ENCODE results near the gene MKLN1. TPM values are rescaled to one million over a fixed set of nuclear protein-coding genes. Genes with fewer than 3 reads are reported as not detected.
A peak's percentile ranks its signal among the peaks of the same experiment; 100 is the strongest.

Gene MKLN1
- total RNA-seq, 2 donors from 2014 or later = 25.1 to 29.3 TPM

DNA sequence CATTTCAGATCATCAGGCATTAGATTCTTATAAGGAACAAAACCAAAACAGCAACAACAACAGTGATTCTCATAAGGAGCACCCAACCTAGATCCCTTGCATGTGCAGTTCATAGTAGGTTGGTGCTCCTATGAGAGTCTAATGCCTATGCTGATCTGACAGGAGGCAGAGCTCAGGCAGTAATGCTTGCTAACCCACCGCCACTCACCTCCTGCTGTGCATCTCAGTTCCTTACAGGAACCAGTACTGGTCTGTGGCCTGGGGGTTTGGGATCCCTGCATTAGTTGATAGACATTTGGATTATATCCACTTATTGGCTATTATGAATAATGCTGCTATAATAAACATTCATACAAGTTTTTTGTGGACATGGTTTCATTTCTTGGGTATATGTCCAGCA, 14.0 kb downstream of the MKLN1 start:
- TF ChIP-seq POLR2A (IDR thresholded peaks at IDR 0.05) = no peak
- TF ChIP-seq, protein P1, sequence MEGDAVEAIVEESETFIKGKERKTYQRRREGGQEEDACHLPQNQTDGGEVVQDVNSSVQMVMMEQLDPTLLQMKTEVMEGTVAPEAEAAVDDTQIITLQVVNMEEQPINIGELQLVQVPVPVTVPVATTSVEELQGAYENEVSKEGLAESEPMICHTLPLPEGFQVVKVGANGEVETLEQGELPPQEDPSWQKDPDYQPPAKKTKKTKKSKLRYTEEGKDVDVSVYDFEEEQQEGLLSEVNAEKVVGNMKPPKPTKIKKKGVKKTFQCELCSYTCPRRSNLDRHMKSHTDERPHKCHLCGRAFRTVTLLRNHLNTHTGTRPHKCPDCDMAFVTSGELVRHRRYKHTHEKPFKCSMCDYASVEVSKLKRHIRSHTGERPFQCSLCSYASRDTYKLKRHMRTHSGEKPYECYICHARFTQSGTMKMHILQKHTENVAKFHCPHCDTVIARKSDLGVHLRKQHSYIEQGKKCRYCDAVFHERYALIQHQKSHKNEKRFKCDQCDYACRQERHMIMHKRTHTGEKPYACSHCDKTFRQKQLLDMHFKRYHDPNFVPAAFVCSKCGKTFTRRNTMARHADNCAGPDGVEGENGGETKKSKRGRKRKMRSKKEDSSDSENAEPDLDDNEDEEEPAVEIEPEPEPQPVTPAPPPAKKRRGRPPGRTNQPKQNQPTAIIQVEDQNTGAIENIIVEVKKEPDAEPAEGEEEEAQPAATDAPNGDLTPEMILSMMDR (IDR thresholded peaks at IDR 0.05) = no peak
- no peak overlapping the region for H3K27ac ChIP-seq
- H3K9me3 ChIP-seq = no peaks in the 10 kb centered on the region
- peaks cover 3% of the 10 kb centered on the region for H3K4me1 ChIP-seq
- DNase-seq (no peak), ATAC-seq (no peak)
- intact Hi-C loops (cut with DNase I) = no loop called here
- H3K36me3 ChIP-seq (replicated peaks in 1 of 2; ENCODE audit: insufficient read depth in 1 of 2, low read depth in 2 of 2) = no peaks in the 10 kb centered on the region
- WGBS, 2 donors = 100% methylated on average over 1 of the region's 1 CpG
- H3K4me3 ChIP-seq = no peak overlapping the region
- no peaks in the 10 kb centered on the region for H3K27me3 ChIP-seq

GRCh38 chr7:131342864-131343442, 15.3 kb downstream of the MKLN1 start:
- Histone ChIP-seq H3K4me1 (peaks cover 15% of the 10 kb centered on the region), H3K4me3 (no peak overlapping the region), H3K27me3 (no peaks in the 10 kb centered on the region), H3K27ac (no peak overlapping the region), H3K9me3 (no peaks in the 10 kb centered on the region), H3K36me3 (replicated peaks in 1 of 2; ENCODE audit: insufficient read depth in 1 of 2, low read depth in 2 of 2) (no peaks in the 10 kb centered on the region)
- DNase-seq (no peak), ATAC-seq (no peak)
- TF ChIP-seq, protein P1 (IDR thresholded peaks at IDR 0.05) = no peak
- TF ChIP-seq POLR2A (IDR thresholded peaks at IDR 0.05) = no peak
- intact Hi-C loops (cut with DNase I) = no loop called here
- WGBS, 2 donors = 77 to 87% methylated on average over 2 of the region's 2 CpGs

- intact Hi-C loops (cut with DNase I) = no loop called here
- H3K27me3 ChIP-seq = no peaks in the 10 kb centered on the region
- DNase-seq = peak in 2 of 4 donors; percentile 12 to 29
- H3K4me3 ChIP-seq = no peak overlapping the region
- peak overlapping the region in 1 of 4 donors; percentile 13 for H3K27ac ChIP-seq
- TF ChIP-seq POLR2A (IDR thresholded peaks at IDR 0.05) = no peak
- TF ChIP-seq, protein P1 (IDR thresholded peaks at IDR 0.05) = no peak
- peak; percentile 30 for ATAC-seq
- H3K9me3 ChIP-seq = no peaks in the 10 kb centered on the region
- peaks cover 16% of the 10 kb centered on the region for H3K4me1 ChIP-seq
- no peaks in the 10 kb centered on the region for H3K36me3 ChIP-seq (replicated peaks in 1 of 2; ENCODE audit: insufficient read depth in 1 of 2, low read depth in 2 of 2)
- 30% methylated on average over 3 of the region's 3 CpGs for WGBS, 2 donors
Observed at GRCh38 chr7:131346885-131347592, 19.4 kb downstream of the MKLN1 start.

DNA sequence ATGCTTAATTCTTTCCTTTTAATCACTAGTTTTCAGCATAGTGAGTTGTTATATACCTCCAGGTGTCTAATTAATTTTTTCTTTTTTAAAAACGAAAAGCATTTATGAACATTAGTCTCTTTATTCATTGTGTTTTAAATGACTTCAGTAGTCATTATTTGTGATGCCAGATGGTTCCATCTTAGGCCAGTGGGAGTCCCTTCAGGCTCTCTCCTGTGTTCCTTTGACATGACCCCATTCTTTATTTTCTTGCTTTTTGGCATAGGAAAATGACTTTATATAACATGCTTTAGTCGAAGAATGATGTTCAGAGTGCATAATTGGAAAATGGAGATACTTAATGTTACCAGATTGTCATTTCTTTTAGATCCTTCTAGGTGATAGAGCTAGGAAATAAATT, 24.4 kb downstream of the MKLN1 start:
- no peak overlapping the region for H3K4me3 ChIP-seq
- TF ChIP-seq, protein P1 (IDR thresholded peaks at IDR 0.05) = no peak
- no peak for TF ChIP-seq POLR2A (IDR thresholded peaks at IDR 0.05)
- H3K4me1 ChIP-seq = peaks cover 29% of the 10 kb centered on the region
- no peak overlapping the region for H3K27ac ChIP-seq
- 86% methylated on average over 2 of the region's 2 CpGs for WGBS, 2 donors
- no peak for ATAC-seq
- H3K27me3 ChIP-seq = no peaks in the 10 kb centered on the region
- no peak for DNase-seq
- H3K36me3 ChIP-seq (replicated peaks in 1 of 2; ENCODE audit: insufficient read depth in 1 of 2, low read depth in 2 of 2) = no peaks in the 10 kb centered on the region
- H3K9me3 ChIP-seq = no peaks in the 10 kb centered on the region
- intact Hi-C loops (cut with DNase I) = no loop called here

DNA sequence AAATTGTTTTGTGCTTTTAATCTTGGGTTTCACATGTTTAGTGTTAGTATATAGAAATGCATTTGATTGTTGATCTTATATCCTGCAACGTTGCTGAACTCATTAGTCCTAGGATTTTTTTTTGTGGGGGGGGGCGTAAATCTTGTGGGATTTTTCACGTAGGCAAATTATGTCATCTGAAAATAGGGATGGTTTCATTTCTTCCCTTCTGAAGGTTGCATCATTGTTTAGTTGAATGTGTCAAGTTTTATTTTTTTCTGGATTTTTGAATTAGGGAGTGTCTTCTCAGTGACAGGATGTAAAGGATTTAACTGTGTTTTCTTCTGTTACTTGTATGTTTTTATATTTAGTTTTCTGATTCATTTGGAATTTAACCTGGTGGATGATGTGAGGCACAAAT, 26.7 kb downstream of the MKLN1 start:
- Histone ChIP-seq H3K27me3 (no peaks in the 10 kb centered on the region), H3K4me1 (peaks cover 40% of the 10 kb centered on the region), H3K27ac (no peak overlapping the region), H3K36me3 (replicated peaks in 1 of 2; ENCODE audit: insufficient read depth in 1 of 2, low read depth in 2 of 2) (no peaks in the 10 kb centered on the region), H3K9me3 (no peaks in the 10 kb centered on the region), H3K4me3 (no peak overlapping the region)
- ATAC-seq = no peak
- intact Hi-C loops (cut with DNase I) = no loop called here
- no peak for TF ChIP-seq POLR2A (IDR thresholded peaks at IDR 0.05)
- TF ChIP-seq, protein P1 (IDR thresholded peaks at IDR 0.05) = no peak
- DNase-seq = no peak
- 73 to 82% methylated on average over 3 of the region's 3 CpGs for WGBS, 2 donors
